ENCODE measurements around the gene PRCC. TPM values are rescaled to one million over a fixed set of nuclear protein-coding genes. Genes with fewer than 3 reads are reported as not detected.

PRCC gene
- total RNA-seq, 2 donors from 2014 or later = 108 to 111 TPM

DNA sequence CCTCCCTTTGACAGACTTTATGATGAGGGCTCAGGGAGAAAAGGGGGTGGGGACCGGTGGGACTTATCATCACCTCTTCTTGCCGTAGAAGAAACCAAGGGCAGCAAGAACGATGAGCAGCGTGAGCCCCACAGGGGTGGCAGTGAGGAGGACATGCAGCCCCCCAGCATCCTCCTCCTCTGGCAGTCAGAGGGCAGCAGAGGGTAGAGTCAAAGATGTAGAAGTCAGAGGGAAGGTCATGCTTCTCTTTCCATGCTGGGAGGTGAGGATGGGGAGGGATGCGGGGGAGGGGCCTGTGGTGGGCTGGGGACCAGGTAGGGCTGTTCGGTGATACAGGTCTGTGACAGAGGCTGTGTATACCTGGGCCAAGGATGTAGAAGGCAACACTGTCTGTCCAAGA, 76.8 kb downstream of the PRCC start:
- Histone ChIP-seq H3K4me1 (ENCODE audit: control insufficient read depth, insufficient read depth, low read length) (no peaks in the 10 kb centered on the region), H3K27me3 (ENCODE audit: control insufficient read depth, insufficient read depth, low read length, poor library complexity, severe bottlenecking) (peaks cover 78% of the 10 kb centered on the region), H3K9ac (ENCODE audit: extremely low read depth, low read length, poor library complexity, severe bottlenecking) (no peak overlapping the region), H3K9me3 (ENCODE audit: control insufficient read depth, low read length) (no peaks in the 10 kb centered on the region), H3K36me3 (ENCODE audit: control insufficient read depth, insufficient read depth, low read length) (no peaks in the 10 kb centered on the region), H3K4me3 (ENCODE audit: low read length) (no peak overlapping the region), H3K27ac (ENCODE audit: low read depth, low read length) (no peak overlapping the region)
- Mint-ChIP-seq H3K4me1 (peaks cover 12% of the 10 kb centered on the region), H3K36me3 (ENCODE audit: low read depth) (no peaks in the 10 kb centered on the region), H3K27ac (no peak overlapping the region), H3K4me3 (no peak overlapping the region), H3K9me3 (no peaks in the 10 kb centered on the region), H3K27me3 (ENCODE audit: insufficient read depth) (peaks cover 93% of the 10 kb centered on the region)
- 74 to 80% methylated on average over 4 to 6 of the region's 6 CpGs for WGBS, 2 experiments (ENCODE audit: insufficient coverage in 1 of 2, insufficient read length in 1 of 2)
- DNase-seq = no peak
- TF ChIP-seq, protein P1, sequence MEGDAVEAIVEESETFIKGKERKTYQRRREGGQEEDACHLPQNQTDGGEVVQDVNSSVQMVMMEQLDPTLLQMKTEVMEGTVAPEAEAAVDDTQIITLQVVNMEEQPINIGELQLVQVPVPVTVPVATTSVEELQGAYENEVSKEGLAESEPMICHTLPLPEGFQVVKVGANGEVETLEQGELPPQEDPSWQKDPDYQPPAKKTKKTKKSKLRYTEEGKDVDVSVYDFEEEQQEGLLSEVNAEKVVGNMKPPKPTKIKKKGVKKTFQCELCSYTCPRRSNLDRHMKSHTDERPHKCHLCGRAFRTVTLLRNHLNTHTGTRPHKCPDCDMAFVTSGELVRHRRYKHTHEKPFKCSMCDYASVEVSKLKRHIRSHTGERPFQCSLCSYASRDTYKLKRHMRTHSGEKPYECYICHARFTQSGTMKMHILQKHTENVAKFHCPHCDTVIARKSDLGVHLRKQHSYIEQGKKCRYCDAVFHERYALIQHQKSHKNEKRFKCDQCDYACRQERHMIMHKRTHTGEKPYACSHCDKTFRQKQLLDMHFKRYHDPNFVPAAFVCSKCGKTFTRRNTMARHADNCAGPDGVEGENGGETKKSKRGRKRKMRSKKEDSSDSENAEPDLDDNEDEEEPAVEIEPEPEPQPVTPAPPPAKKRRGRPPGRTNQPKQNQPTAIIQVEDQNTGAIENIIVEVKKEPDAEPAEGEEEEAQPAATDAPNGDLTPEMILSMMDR (conservative IDR thresholded peaks at IDR 0.05) = peak; percentile 36

DNA sequence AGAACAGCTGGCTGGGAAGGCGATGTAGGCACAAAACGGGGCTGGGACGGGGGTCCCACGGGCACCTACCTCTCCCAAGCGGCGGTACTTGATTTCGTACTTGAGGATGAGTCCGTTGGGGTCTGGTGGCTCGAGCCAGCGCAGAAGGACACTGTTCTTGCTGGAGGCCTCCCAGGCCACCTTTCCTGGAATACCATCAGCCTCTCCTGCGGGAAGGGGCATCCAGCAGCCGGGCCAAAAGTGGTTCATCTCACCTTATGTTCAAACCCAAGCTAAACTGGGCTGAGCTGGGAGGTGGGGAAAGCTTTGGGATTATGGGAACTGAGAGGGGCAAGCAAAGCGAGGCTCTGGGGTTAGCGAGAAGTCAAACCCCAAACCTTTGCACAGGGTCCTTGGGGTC, 77.3 kb downstream of the PRCC start:
- no peak for DNase-seq
- no peak overlapping the region for H3K4me3 ChIP-seq (ENCODE audit: low read length)
- H3K27me3 Mint-ChIP-seq (ENCODE audit: insufficient read depth) = peaks cover 96% of the 10 kb centered on the region
- peak overlapping the region; percentile 38 for H3K4me3 Mint-ChIP-seq
- H3K27ac ChIP-seq (ENCODE audit: low read depth, low read length) = no peak overlapping the region
- no peak overlapping the region for H3K27ac Mint-ChIP-seq
- no peaks in the 10 kb centered on the region for H3K4me1 ChIP-seq (ENCODE audit: control insufficient read depth, insufficient read depth, low read length)
- H3K9ac ChIP-seq (ENCODE audit: extremely low read depth, low read length, poor library complexity, severe bottlenecking) = no peak overlapping the region
- WGBS, 2 experiments (ENCODE audit: insufficient coverage in 1 of 2, insufficient read length in 1 of 2) = 62 to 67% methylated on average over 11 to 14 of the region's 14 CpGs
- no peaks in the 10 kb centered on the region for H3K9me3 Mint-ChIP-seq
- peaks cover 12% of the 10 kb centered on the region for H3K4me1 Mint-ChIP-seq
- peaks cover 83% of the 10 kb centered on the region for H3K27me3 ChIP-seq (ENCODE audit: control insufficient read depth, insufficient read depth, low read length, poor library complexity, severe bottlenecking)
- H3K9me3 ChIP-seq (ENCODE audit: control insufficient read depth, low read length) = no peaks in the 10 kb centered on the region
- H3K36me3 Mint-ChIP-seq (ENCODE audit: low read depth) = no peaks in the 10 kb centered on the region
- TF ChIP-seq, protein P1 (conservative IDR thresholded peaks at IDR 0.05) = no peak
- no peaks in the 10 kb centered on the region for H3K36me3 ChIP-seq (ENCODE audit: control insufficient read depth, insufficient read depth, low read length)

DNA sequence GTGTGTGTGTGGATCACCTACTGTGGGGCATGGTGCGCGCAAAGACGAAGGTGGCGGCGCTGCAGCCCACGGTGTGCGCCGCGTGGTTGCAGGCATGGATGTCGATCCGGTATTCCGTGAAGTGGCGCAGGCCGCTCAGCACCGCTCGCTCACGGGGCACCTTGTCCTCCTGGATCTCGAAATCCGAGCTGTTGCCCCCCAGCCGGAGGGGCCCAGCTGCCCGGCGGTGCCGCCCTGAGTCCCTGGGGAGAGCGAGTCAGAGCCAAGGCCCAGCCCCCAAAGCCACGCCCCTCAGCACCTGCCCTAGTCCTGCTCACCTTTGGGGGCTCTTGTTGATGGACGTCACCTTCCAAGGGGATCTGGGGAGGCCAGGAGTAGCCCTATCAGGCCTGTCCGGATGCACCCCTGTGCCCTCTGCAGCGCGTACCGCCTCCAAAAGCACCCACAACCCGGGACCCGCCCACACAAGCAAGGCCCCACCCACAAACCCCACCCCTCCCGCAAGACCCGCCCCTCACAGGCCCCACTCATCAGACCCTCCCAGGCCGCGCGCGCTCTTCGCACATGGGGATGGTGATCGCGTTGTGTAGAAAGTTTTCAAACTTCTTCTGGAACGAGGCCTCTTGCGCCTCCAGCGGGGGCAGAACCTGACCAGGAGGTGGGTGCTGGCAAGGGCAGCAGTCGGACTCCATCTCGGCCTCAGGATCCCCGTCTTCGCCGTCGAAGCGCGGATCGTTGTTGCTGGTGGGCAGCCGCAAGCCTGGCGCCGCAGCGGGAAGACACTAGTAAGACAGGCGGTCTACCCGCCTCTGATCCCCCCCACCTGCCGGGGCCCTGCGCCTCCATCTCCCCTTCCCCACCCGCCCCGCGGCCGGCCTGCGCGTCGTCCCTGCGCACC, 78.0 kb downstream of the PRCC start:
- Histone ChIP-seq H3K9ac (ENCODE audit: extremely low read depth, low read length, poor library complexity, severe bottlenecking) (no peak overlapping the region), H3K27ac (ENCODE audit: low read depth, low read length) (no peak overlapping the region), H3K9me3 (ENCODE audit: control insufficient read depth, low read length) (no peaks in the 10 kb centered on the region), H3K4me1 (ENCODE audit: control insufficient read depth, insufficient read depth, low read length) (no peaks in the 10 kb centered on the region), H3K36me3 (ENCODE audit: control insufficient read depth, insufficient read depth, low read length) (no peaks in the 10 kb centered on the region), H3K27me3 (ENCODE audit: control insufficient read depth, insufficient read depth, low read length, poor library complexity, severe bottlenecking) (peaks cover 90% of the 10 kb centered on the region), H3K4me3 (ENCODE audit: low read length) (no peak overlapping the region)
- peak; percentile 85 for DNase-seq
- H3K36me3 Mint-ChIP-seq (ENCODE audit: low read depth) = no peaks in the 10 kb centered on the region
- peaks cover 100% of the 10 kb centered on the region for H3K27me3 Mint-ChIP-seq (ENCODE audit: insufficient read depth)
- H3K4me3 Mint-ChIP-seq = peak overlapping the region; percentile 38
- H3K4me1 Mint-ChIP-seq = peaks cover 12% of the 10 kb centered on the region
- TF ChIP-seq, protein P1 (conservative IDR thresholded peaks at IDR 0.05) = no peak
- no peak overlapping the region for H3K27ac Mint-ChIP-seq
- H3K9me3 Mint-ChIP-seq = no peaks in the 10 kb centered on the region
- 15 to 23% methylated on average over 27 to 68 of the region's 69 CpGs for whole genome bisulfite sequencing, 2 experiments (ENCODE audit: insufficient coverage in 1 of 2, insufficient read length in 1 of 2)
